Right lobe of liver (tissue), 6 donors: ENCODE measurements around the gene SPTBN1. TPM values are rescaled to one million over a fixed set of nuclear protein-coding genes. Genes with fewer than 3 reads are reported as not detected.
A peak's percentile ranks its signal among the peaks of the same experiment; 100 is the strongest.

Experiments
- ATAC-seq, 4 donors: fragments of 200-7000 bp; cut with Tn5 transposase; one replicate each; pipeline ENCODE4 v1.9.1; 2020; ENCODE audit warnings: mild to moderate bottlenecking in 4 of 4, moderate library complexity in 4 of 4
- DNase-seq, 3 donors: peaks; one replicate each; pipeline ENCODE4 v3.0.0-alpha.2; 2020
- H3K27ac ChIP-seq, 3 donors: fragments of 200-600 bp; one replicate each; pipeline ENCODE4 v1.8.0; 2022
- H3K27me3 ChIP-seq, 2 donors: fragments of 200-600 bp; one replicate each; pipeline ENCODE4 v1.8.0; 2022
- H3K36me3 ChIP-seq, 4 donors: fragments of 200-600 bp; sonication (generic) in 1 of 4; one replicate each; pipeline versions ENCODE4 v1.5.1 to v1.8.0; 2017 to 2022; ENCODE audit warnings: control low read depth in 1 of 4
- H3K4me1 ChIP-seq, 4 donors: fragments of 200-600 bp; sonication (generic) in 1 of 4; one replicate each; pipeline versions ENCODE4 v1.5.1 to v1.8.0; 2017 to 2022; ENCODE audit warnings: control low read depth in 1 of 4
- H3K4me3 ChIP-seq, 3 donors: fragments of 200-600 bp; one replicate each; pipeline ENCODE4 v1.8.0; 2022
- H3K9me3 ChIP-seq, 4 donors: fragments of 200-600 bp; sonication (generic) in 1 of 4; one replicate each; pipeline versions ENCODE4 v1.5.1 to v1.8.0; 2017 to 2022; ENCODE audit warnings: control low read depth in 1 of 4
- CTCF ChIP-seq, 4 donors: fragments of 200-600 bp in 3 of 4; fragments of 450-650 bp in 1 of 4; IDR thresholded peaks; one replicate each; pipeline versions ENCODE4 v1.5.1 to v1.8.0; 2016 to 2022; ENCODE audit warnings: antibody characterized with exemption in 4 of 4, mild to moderate bottlenecking in 2 of 4
- POLR2A ChIP-seq: fragments of 450-650 bp; IDR thresholded peaks from one replicate; pipeline ENCODE4 v1.6.1; 2017; ENCODE audit warnings: antibody characterized with exemption, mild to moderate bottlenecking
- WGBS: methylation state at CpG from one replicate; pipeline ENCODE4 v1.1.6; 2018; ENCODE audit warnings: low coverage, low lambda C conversion rate; ENCODE audit not compliant: insufficient coverage; ENCODE audit errors: missing lambda C conversion rate; 5-methylcytosine and 5-hydroxymethylcytosine counted together
- intact Hi-C, 2 donors: fragments of 100-400 bp; cut with DNase I; formaldehyde crosslinking; loops; one replicate each; pipeline versions ENCODE4 v1.11.2 to v1.14.1; 2022
- total RNA-seq, 6 experiments: library from RNA; depleted of rRNA in 2 of 6; stranded (reverse); fragments of >200 nt in 2 of 6; fragmentation: NEBNext Ultra II Directional in 3 of 6; extraction: Animal tissue kit (Norgen Biotek cat#: 25700) in 3 of 6; gene quantifications; one replicate each; pipeline versions ENCODE4 v1.1.0 to v1.2.4, GENCODE V29; 2016 to 2023
- donor health status: DM: no; HTN: yes; CAD: no.
- donor health status: DM: no; HTN: no; CAD: no.
- donor health status: DM: no; HTN: no; CAD: no.
- donor health status: DM: no; HTN: yes; CAD: no.
- donor health status: DM: no; HTN: yes; CAD: no.

The SPTBN1 gene
- total RNA-seq, 6 experiments from 2014 or later = 107 to 315 (median 227) TPM

- DNase-seq (no peak), ATAC-seq (no peak)
- intact Hi-C loops = no loop called here
- TF ChIP-seq POLR2A (no peak), CTCF (IDR thresholded peaks at IDR 0.05) (no peak)
- no peak overlapping the region for H3K27ac ChIP-seq
- no peaks in the 10 kb centered on the region for H3K9me3 ChIP-seq
- H3K4me1 ChIP-seq = no peaks in the 10 kb centered on the region
- H3K4me3 ChIP-seq = no peak overlapping the region
- H3K27me3 ChIP-seq = no peaks in the 10 kb centered on the region
- H3K36me3 ChIP-seq = no peaks in the 10 kb centered on the region
- WGBS = 22% methylated on average over 1 of the region's 2 CpGs
Observed at GRCh38 chr2:54423213-54423612, 32.9 kb upstream of the SPTBN1 start.

DNA sequence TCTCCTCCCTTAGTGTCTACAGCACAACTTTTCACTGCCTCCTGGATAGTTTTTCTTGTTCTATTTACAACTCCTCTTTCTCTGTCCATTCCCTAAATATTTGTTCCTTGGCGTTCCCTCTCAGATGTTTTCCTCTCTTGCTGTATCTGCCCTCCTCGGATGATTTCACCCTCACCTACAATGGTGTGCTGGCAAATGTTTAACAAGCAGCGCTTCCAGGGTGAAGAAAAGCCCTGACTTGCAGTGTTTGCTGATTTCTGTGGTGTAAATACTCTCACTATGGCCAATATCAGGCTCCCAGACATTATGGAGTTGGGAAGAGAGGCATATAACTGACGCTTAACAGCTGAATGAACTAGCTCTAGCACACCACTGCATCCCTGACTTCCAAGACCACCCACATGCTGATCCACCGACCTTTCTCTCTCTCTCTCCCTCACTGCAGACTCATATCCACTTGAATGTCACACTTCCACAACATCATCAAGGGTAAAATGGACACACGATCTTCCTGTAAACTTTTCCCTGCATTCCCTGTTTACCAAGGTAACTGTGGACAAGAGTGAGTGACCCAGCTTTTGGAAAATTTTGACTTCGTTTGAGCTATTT lies 31.5 kb upstream of the SPTBN1 start:
- no peaks in the 10 kb centered on the region for H3K9me3 ChIP-seq
- no peak for ATAC-seq
- DNase-seq = no peak
- H3K27ac ChIP-seq = no peak overlapping the region
- H3K4me3 ChIP-seq = no peak overlapping the region
- intact Hi-C loops = no loop called here
- WGBS = 39% methylated on average over 7 of the region's 7 CpGs
- peaks cover 0 to 2% (median 0%) of the 10 kb centered on the region in 4 donors for H3K4me1 ChIP-seq
- H3K36me3 ChIP-seq = no peaks in the 10 kb centered on the region
- no peaks in the 10 kb centered on the region for H3K27me3 ChIP-seq
- no peak for TF ChIP-seq POLR2A
- no peak for TF ChIP-seq CTCF (IDR thresholded peaks at IDR 0.05)

- ATAC-seq (peak in 1 of 4 donors; percentile 11), DNase-seq (no peak)
- no peaks in the 10 kb centered on the region for H3K27me3 ChIP-seq
- H3K4me3 ChIP-seq = no peak overlapping the region
- intact Hi-C loops = no loop called here
- H3K36me3 ChIP-seq = no peaks in the 10 kb centered on the region
- TF ChIP-seq CTCF (IDR thresholded peaks at IDR 0.05) (no peak), POLR2A (no peak)
- no peak overlapping the region for H3K27ac ChIP-seq
- no peaks in the 10 kb centered on the region for H3K9me3 ChIP-seq
- 37% methylated on average over 3 of the region's 3 CpGs for WGBS
- H3K4me1 ChIP-seq = peaks cover 0 to 5% (median 0%) of the 10 kb centered on the region in 4 donors
Observed at GRCh38 chr2:54428108-54428831, 27.9 kb upstream of the SPTBN1 start.

- no peak overlapping the region for H3K27ac ChIP-seq
- ATAC-seq (no peak), DNase-seq (no peak)
- intact Hi-C loops = no loop called here
- 76% methylated on average over 5 of the region's 5 CpGs for WGBS
- H3K36me3 ChIP-seq = no peaks in the 10 kb centered on the region
- H3K4me1 ChIP-seq = peaks cover 0 to 5% (median 0%) of the 10 kb centered on the region in 4 donors
- no peak overlapping the region for H3K4me3 ChIP-seq
- H3K27me3 ChIP-seq = no peaks in the 10 kb centered on the region
- H3K9me3 ChIP-seq = no peaks in the 10 kb centered on the region
- TF ChIP-seq POLR2A = no peak
- TF ChIP-seq CTCF (IDR thresholded peaks at IDR 0.05) = no peak
Observed at GRCh38 chr2:54429054-54429453, 27.1 kb upstream of the SPTBN1 start.
